C1 segment of cervical spinal cord (tissue), 14 donors: ENCODE results near the gene ERBB3.
A peak's percentile ranks its signal among the peaks of the same experiment; 100 is the strongest.

Experiments
- DNase-seq, 14 donors: peaks; one replicate each; lab custom pipeline; 2025; lab: John Stamatoyannopoulos, UW

Gene ERBB3

GRCh38 chr12:56078931-56079722 lies 838 bp upstream of the ERBB3 start:
- peak in 12 of 14 donors; percentile 21 to 88 (median 75) for DNase-seq

- DNase-seq: peak in 4 of 14 donors; percentile 23 to 32 (median 28)
Measured at GRCh38 chr12:56080556-56081138, 682 bp downstream of the ERBB3 start.

GRCh38 chr12:56081393-56082347 lies 1.7 kb downstream of the ERBB3 start:
- peak in 9 of 14 donors; percentile 19 to 70 (median 49) for DNase-seq

GRCh38 chr12:56082382-56082781 lies 2.4 kb downstream of the ERBB3 start:
- DNase-seq: peak in 6 of 14 donors; percentile 39 to 67 (median 55)

- peak in 13 of 14 donors; percentile 16 to 86 (median 71) for DNase-seq
Measured at GRCh38 chr12:56082967-56083366, 3.0 kb downstream of the ERBB3 start.

GRCh38 chr12:56084958-56085543 lies 5.1 kb downstream of the ERBB3 start:
- DNase-seq: peak in 2 of 14 donors; percentile 5 to 11

GRCh38 chr12:56086096-56086495 lies 6.1 kb downstream of the ERBB3 start:
- DNase-seq: no peak

GRCh38 chr12:56086608-56087007 lies 6.6 kb downstream of the ERBB3 start:
- no peak for DNase-seq

GRCh38 chr12:56087220-56087619 lies 7.3 kb downstream of the ERBB3 start:
- DNase-seq: peak in 2 of 14 donors; percentile 1 to 5

GRCh38 chr12:56097738-56098137 lies 17.8 kb downstream of the ERBB3 start:
- no peak for DNase-seq

- no peak for DNase-seq
Measured at GRCh38 chr12:56098592-56098991, 18.6 kb downstream of the ERBB3 start.

GRCh38 chr12:56099787-56100186 lies 19.8 kb downstream of the ERBB3 start:
- no peak for DNase-seq

- DNase-seq: no peak
Measured at GRCh38 chr12:56101045-56101444, 21.1 kb downstream of the ERBB3 start.

GRCh38 chr12:56102683-56103065 lies 22.7 kb downstream of the ERBB3 start:
- DNase-seq: no peak

GRCh38 chr12:56103066-56103711 lies 23.2 kb downstream of the ERBB3 start:
- no peak for DNase-seq

- no peak for DNase-seq
Measured at GRCh38 chr12:56103823-56104108, 23.8 kb downstream of the ERBB3 start.

GRCh38 chr12:56104109-56104814 lies 24.3 kb downstream of the ERBB3 start, which contains the start of gene PA2G4:
PA2G4 (plus strand) TSS chr12:56104559; CDS start chr12:56104738, 179 bp downstream.
- DNase-seq: peak; percentile 73 to 97 (median 94)

GRCh38 chr12:56104815-56105608 lies 25.0 kb downstream of the ERBB3 start:
- DNase-seq: peak in 2 of 14 donors; percentile 36 to 41

- no peak for DNase-seq
Measured at GRCh38 chr12:56105609-56105902, 25.6 kb downstream of the ERBB3 start.

GRCh38 chr12:56107242-56107641 lies 27.3 kb downstream of the ERBB3 start:
- no peak for DNase-seq
